ENCODE data around the gene SNX8. TPM values are rescaled to one million over a fixed set of nuclear protein-coding genes. Genes with fewer than 3 reads are reported as not detected.

SNX8 gene
- total and polyA plus RNA-seq, 2 of the 8 experiments (the other 6 are each of a cell fraction or from before 2014, with no cell fraction given): 46.2 to 70.8 TPM

DNA sequence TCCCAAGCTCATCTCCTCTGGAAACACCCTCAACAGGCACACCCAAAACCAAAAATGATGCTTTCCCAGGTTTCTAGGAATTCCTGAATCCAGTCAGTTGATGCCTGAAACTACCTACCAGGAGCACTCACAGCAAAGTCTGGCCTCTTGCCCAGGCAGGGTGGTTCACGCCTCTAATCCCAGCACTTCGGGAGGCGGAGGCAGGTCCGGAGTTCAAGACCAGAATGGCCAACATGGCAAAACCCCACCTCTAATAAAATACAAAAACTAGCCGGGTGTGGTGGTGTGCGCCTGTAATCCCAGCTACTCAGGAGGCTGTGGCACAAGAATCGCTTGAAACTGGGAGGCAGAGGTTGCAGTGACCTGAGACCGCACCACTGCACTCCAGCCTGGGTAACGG is 83.4 kb downstream of the SNX8 start (continued):
- TF ChIP-seq NANOG (IDR thresholded peaks at IDR 0.05; ENCODE audit: insufficient read depth, low read depth, low read length, poor library complexity, severe bottlenecking) (no peak), BACH1 (IDR thresholded peaks at IDR 0.05; ENCODE audit: low read length) (no peak), CHD2 (IDR thresholded peaks at IDR 0.05; ENCODE audit: low read length) (no peak), HDAC2 (IDR thresholded peaks at IDR 0.05; ENCODE audit: borderline replicate concordance in 1 of 2, low read depth in 2 of 2, low read length in 2 of 2) (no peak), RBBP5 (IDR thresholded peaks at IDR 0.05; ENCODE audit: borderline replicate concordance, low read depth, low read length) (no peak), SP2 (IDR thresholded peaks at IDR 0.05; ENCODE audit: low read length) (no peak)
- TF ChIP-seq, protein P1, sequence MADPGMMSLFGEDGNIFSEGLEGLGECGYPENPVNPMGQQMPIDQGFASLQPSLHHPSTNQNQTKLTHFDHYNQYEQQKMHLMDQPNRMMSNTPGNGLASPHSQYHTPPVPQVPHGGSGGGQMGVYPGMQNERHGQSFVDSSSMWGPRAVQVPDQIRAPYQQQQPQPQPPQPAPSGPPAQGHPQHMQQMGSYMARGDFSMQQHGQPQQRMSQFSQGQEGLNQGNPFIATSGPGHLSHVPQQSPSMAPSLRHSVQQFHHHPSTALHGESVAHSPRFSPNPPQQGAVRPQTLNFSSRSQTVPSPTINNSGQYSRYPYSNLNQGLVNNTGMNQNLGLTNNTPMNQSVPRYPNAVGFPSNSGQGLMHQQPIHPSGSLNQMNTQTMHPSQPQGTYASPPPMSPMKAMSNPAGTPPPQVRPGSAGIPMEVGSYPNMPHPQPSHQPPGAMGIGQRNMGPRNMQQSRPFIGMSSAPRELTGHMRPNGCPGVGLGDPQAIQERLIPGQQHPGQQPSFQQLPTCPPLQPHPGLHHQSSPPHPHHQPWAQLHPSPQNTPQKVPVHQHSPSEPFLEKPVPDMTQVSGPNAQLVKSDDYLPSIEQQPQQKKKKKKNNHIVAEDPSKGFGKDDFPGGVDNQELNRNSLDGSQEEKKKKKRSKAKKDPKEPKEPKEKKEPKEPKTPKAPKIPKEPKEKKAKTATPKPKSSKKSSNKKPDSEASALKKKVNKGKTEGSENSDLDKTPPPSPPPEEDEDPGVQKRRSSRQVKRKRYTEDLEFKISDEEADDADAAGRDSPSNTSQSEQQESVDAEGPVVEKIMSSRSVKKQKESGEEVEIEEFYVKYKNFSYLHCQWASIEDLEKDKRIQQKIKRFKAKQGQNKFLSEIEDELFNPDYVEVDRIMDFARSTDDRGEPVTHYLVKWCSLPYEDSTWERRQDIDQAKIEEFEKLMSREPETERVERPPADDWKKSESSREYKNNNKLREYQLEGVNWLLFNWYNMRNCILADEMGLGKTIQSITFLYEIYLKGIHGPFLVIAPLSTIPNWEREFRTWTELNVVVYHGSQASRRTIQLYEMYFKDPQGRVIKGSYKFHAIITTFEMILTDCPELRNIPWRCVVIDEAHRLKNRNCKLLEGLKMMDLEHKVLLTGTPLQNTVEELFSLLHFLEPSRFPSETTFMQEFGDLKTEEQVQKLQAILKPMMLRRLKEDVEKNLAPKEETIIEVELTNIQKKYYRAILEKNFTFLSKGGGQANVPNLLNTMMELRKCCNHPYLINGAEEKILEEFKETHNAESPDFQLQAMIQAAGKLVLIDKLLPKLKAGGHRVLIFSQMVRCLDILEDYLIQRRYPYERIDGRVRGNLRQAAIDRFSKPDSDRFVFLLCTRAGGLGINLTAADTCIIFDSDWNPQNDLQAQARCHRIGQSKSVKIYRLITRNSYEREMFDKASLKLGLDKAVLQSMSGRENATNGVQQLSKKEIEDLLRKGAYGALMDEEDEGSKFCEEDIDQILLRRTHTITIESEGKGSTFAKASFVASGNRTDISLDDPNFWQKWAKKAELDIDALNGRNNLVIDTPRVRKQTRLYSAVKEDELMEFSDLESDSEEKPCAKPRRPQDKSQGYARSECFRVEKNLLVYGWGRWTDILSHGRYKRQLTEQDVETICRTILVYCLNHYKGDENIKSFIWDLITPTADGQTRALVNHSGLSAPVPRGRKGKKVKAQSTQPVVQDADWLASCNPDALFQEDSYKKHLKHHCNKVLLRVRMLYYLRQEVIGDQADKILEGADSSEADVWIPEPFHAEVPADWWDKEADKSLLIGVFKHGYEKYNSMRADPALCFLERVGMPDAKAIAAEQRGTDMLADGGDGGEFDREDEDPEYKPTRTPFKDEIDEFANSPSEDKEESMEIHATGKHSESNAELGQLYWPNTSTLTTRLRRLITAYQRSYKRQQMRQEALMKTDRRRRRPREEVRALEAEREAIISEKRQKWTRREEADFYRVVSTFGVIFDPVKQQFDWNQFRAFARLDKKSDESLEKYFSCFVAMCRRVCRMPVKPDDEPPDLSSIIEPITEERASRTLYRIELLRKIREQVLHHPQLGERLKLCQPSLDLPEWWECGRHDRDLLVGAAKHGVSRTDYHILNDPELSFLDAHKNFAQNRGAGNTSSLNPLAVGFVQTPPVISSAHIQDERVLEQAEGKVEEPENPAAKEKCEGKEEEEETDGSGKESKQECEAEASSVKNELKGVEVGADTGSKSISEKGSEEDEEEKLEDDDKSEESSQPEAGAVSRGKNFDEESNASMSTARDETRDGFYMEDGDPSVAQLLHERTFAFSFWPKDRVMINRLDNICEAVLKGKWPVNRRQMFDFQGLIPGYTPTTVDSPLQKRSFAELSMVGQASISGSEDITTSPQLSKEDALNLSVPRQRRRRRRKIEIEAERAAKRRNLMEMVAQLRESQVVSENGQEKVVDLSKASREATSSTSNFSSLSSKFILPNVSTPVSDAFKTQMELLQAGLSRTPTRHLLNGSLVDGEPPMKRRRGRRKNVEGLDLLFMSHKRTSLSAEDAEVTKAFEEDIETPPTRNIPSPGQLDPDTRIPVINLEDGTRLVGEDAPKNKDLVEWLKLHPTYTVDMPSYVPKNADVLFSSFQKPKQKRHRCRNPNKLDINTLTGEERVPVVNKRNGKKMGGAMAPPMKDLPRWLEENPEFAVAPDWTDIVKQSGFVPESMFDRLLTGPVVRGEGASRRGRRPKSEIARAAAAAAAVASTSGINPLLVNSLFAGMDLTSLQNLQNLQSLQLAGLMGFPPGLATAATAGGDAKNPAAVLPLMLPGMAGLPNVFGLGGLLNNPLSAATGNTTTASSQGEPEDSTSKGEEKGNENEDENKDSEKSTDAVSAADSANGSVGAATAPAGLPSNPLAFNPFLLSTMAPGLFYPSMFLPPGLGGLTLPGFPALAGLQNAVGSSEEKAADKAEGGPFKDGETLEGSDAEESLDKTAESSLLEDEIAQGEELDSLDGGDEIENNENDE (IDR thresholded peaks at IDR 0.05; ENCODE audit: insufficient replicate concordance, low read length): no peak
